Measurements from ENCODE around the gene ARHGEF18. TPM values are rescaled to one million over a fixed set of nuclear protein-coding genes. Genes with fewer than 3 reads are reported as not detected.

ARHGEF18 gene
- total RNA-seq, 1 experiment from 2014 or later, result 38.3 TPM

DNA sequence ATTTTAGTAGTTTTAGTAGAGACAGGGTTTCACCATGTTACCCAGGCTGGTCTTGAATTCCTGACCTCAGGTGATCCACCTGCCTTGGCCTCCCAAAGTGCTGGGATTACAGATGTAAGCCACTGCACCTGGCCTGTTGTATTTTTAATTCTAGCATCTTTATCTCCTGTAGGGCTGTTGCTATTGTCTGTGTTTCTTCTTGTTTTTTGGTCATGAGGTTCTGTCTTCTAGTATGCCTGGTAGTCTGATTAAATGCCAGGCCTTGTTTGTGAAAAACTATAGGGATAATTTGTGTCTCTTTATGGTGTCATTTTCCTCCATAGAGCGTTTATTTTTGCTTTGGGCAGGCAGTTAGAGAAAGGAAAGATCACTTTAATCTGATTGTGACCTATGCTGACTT, 3.1 kb downstream of the ARHGEF18 start:
- no peaks in the 10 kb centered on the region for H3K79me2 ChIP-seq (ENCODE audit: insufficient read depth, low read length)
- no peak overlapping the region for H2BK15ac ChIP-seq (ENCODE audit: low read depth, low read length)
- H3K9me3 ChIP-seq (ENCODE audit: control insufficient read depth, low read depth, low read length), result no peaks in the 10 kb centered on the region
- H2BK120ac ChIP-seq (ENCODE audit: low read depth, low read length, poor library complexity, severe bottlenecking), result no peak overlapping the region
- H3K4ac ChIP-seq (ENCODE audit: low read depth, low read length), result no peak overlapping the region
- H2AFZ ChIP-seq (ENCODE audit: low read length), result no peak overlapping the region
- Mint-ChIP-seq H3K27me3 (ENCODE audit: low read depth) (peaks cover 19% of the 10 kb centered on the region), H3K36me3 (ENCODE audit: insufficient read depth in 1 of 3, low read depth in 3 of 3) (peaks cover 0 to 5% (median 0%) of the 10 kb centered on the region in 3 experiments; a peak in 3 of 7 replicates), H3K27ac (no peak overlapping the region), H3K9me3 (peaks cover 21 to 26% of the 10 kb centered on the region in 2 experiments), H3K4me1 (no peaks in the 10 kb centered on the region), H3K4me3 (no peak overlapping the region)
- no peaks in the 10 kb centered on the region for H4K20me1 ChIP-seq (ENCODE audit: control insufficient read depth, insufficient read depth, insufficient read length)
- H3K18ac ChIP-seq (ENCODE audit: insufficient read length, low read depth, low read length), result no peak overlapping the region
- no peak overlapping the region for H2BK5ac ChIP-seq (ENCODE audit: insufficient read length, low read length)
- no peak overlapping the region for H2AK5ac ChIP-seq (ENCODE audit: insufficient read length, low read length)
- H3K23me2 ChIP-seq (ENCODE audit: insufficient read length, low read depth, low read length, poor library complexity, severe bottlenecking), result no peaks in the 10 kb centered on the region
- TF ChIP-seq CTCF (conservative IDR thresholded peaks at IDR 0.05), result no peak
- H4K91ac ChIP-seq (ENCODE audit: insufficient read length, low read depth, low read length), result no peak overlapping the region
- no peak overlapping the region for H3K14ac ChIP-seq (ENCODE audit: insufficient read depth, low read length)
- no peak overlapping the region for H3K4me2 ChIP-seq (ENCODE audit: insufficient read depth, insufficient read length, low read length)
- H3K79me1 ChIP-seq (ENCODE audit: insufficient read depth, low read depth, low read length, poor library complexity, severe bottlenecking), result no peaks in the 10 kb centered on the region
- H3K23ac ChIP-seq (ENCODE audit: insufficient read length, low read depth, low read length), result no peak overlapping the region
- H4K8ac ChIP-seq (replicated peaks; ENCODE audit: insufficient read length, low read depth, low read length), result no peak overlapping the region
- no peak overlapping the region for H4K5ac ChIP-seq (ENCODE audit: insufficient read length, low read depth, low read length)
- H3K9ac ChIP-seq (ENCODE audit: extremely low read depth, insufficient read length, low read length), result no peak overlapping the region
- H2BK12ac ChIP-seq (ENCODE audit: insufficient read length, low read depth, low read length), result no peak overlapping the region
- WGBS (ENCODE audit: extremely low coverage, insufficient read length, low lambda C conversion rate), result no CpG with 5 or more reads among the region's 1 CpG
- H3K27ac ChIP-seq (ENCODE audit: insufficient read length, low read depth, low read length), result no peak overlapping the region
- no peaks in the 10 kb centered on the region for H3K4me1 ChIP-seq (ENCODE audit: insufficient read depth, low read length)
- no peak overlapping the region for H2BK20ac ChIP-seq (ENCODE audit: low read depth, low read length, poor library complexity, severe bottlenecking)
- no peaks in the 10 kb centered on the region for H3K27me3 ChIP-seq (ENCODE audit: insufficient read depth, low read length)
- no peak for DNase-seq
- no peak overlapping the region for H3T11ph ChIP-seq (ENCODE audit: low read length)
- no peak overlapping the region for H3K56ac ChIP-seq (ENCODE audit: insufficient read length, low read depth, low read length)

All from H9 (cell line).